ENCODE measurements around the gene HDAC7.

DNA sequence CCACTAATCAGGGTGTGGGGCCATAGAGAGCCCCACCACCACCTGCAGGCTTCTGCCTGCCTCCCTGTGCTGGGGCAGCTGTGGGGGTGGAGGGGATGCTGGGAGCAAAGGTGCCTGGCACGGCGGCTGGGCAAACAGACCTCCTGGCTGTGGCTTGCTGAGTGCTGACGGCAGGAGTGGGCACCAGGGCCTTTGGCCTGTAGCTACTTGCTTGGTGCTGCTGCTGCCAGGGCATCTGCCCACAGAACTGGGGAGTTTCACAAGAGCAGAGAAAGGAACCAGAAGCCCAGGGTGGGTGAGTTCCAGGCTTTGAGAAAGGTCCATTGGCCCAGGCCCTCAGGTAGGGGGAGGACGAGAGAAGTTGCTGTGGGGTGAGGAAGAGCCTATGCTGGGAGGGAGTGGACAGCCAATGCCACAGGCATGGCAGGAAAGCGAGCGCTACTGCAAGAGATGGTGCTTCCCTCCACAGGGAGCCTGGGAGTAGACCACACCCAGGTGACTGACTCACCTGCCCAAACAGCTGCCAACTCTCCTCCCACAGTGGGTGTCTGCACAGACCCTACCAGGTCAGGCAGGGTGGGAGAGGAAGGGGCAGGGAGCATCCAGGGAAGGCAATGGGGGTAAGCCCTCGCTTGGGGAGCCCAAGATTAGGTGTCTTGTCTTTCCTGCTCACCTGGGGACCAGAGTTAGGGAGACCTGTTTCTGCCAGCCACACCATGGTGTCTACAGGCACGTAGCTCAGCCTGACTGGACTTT lies 39.0 kb upstream of the HDAC7 start:
- TF ChIP-seq, protein P1, sequence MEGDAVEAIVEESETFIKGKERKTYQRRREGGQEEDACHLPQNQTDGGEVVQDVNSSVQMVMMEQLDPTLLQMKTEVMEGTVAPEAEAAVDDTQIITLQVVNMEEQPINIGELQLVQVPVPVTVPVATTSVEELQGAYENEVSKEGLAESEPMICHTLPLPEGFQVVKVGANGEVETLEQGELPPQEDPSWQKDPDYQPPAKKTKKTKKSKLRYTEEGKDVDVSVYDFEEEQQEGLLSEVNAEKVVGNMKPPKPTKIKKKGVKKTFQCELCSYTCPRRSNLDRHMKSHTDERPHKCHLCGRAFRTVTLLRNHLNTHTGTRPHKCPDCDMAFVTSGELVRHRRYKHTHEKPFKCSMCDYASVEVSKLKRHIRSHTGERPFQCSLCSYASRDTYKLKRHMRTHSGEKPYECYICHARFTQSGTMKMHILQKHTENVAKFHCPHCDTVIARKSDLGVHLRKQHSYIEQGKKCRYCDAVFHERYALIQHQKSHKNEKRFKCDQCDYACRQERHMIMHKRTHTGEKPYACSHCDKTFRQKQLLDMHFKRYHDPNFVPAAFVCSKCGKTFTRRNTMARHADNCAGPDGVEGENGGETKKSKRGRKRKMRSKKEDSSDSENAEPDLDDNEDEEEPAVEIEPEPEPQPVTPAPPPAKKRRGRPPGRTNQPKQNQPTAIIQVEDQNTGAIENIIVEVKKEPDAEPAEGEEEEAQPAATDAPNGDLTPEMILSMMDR (IDR thresholded peaks at IDR 0.05; ENCODE audit: low read depth, low read length, missing input control) = no peak
- TF ChIP-seq GABPA (IDR thresholded peaks at IDR 0.05 in 1 of 2, conservative IDR thresholded peaks at IDR 0.05 in 1 of 2) (no peak), JUND (IDR thresholded peaks at IDR 0.05) (peak in 1 of 2 donors; percentile 68), FOXA1 (IDR thresholded peaks at IDR 0.05) (peak; percentile 71), SP1 (IDR thresholded peaks at IDR 0.05) (peak; percentile 84)
- TF ChIP-seq, protein P2, sequence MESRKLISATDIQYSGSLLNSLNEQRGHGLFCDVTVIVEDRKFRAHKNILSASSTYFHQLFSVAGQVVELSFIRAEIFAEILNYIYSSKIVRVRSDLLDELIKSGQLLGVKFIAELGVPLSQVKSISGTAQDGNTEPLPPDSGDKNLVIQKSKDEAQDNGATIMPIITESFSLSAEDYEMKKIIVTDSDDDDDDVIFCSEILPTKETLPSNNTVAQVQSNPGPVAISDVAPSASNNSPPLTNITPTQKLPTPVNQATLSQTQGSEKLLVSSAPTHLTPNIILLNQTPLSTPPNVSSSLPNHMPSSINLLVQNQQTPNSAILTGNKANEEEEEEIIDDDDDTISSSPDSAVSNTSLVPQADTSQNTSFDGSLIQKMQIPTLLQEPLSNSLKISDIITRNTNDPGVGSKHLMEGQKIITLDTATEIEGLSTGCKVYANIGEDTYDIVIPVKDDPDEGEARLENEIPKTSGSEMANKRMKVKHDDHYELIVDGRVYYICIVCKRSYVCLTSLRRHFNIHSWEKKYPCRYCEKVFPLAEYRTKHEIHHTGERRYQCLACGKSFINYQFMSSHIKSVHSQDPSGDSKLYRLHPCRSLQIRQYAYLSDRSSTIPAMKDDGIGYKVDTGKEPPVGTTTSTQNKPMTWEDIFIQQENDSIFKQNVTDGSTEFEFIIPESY (IDR thresholded peaks at IDR 0.05) = peak; percentile 71
- TF ChIP-seq, protein P3, sequence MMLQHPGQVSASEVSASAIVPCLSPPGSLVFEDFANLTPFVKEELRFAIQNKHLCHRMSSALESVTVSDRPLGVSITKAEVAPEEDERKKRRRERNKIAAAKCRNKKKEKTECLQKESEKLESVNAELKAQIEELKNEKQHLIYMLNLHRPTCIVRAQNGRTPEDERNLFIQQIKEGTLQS (IDR thresholded peaks at IDR 0.05) = no peak
- TF ChIP-seq, protein P4, sequence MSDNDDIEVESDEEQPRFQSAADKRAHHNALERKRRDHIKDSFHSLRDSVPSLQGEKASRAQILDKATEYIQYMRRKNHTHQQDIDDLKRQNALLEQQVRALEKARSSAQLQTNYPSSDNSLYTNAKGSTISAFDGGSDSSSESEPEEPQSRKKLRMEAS (IDR thresholded peaks at IDR 0.05) = peak; percentile 69
- TF ChIP-seq, protein P5, sequence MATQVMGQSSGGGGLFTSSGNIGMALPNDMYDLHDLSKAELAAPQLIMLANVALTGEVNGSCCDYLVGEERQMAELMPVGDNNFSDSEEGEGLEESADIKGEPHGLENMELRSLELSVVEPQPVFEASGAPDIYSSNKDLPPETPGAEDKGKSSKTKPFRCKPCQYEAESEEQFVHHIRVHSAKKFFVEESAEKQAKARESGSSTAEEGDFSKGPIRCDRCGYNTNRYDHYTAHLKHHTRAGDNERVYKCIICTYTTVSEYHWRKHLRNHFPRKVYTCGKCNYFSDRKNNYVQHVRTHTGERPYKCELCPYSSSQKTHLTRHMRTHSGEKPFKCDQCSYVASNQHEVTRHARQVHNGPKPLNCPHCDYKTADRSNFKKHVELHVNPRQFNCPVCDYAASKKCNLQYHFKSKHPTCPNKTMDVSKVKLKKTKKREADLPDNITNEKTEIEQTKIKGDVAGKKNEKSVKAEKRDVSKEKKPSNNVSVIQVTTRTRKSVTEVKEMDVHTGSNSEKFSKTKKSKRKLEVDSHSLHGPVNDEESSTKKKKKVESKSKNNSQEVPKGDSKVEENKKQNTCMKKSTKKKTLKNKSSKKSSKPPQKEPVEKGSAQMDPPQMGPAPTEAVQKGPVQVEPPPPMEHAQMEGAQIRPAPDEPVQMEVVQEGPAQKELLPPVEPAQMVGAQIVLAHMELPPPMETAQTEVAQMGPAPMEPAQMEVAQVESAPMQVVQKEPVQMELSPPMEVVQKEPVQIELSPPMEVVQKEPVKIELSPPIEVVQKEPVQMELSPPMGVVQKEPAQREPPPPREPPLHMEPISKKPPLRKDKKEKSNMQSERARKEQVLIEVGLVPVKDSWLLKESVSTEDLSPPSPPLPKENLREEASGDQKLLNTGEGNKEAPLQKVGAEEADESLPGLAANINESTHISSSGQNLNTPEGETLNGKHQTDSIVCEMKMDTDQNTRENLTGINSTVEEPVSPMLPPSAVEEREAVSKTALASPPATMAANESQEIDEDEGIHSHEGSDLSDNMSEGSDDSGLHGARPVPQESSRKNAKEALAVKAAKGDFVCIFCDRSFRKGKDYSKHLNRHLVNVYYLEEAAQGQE (IDR thresholded peaks at IDR 0.05) = peak; percentile 60

All from liver (tissue), 3 donors.